Stimulated activated CD8-positive, alpha-beta memory T cell treated with anti-CD3 and anti-CD28 coated beads, Interleukin-4, amount 100 ng/mL, for 1 hour (primary cell): Measurements from ENCODE around the gene DMBT1.

Experiments used
- DNase-seq, 2 donors: peaks; one replicate each; pipeline ENCODE4 v3.0.0-alpha.2; 2020; ENCODE audit warnings: low read depth in 2 of 2, low spot score in 1 of 2

The DMBT1 gene

DNA sequence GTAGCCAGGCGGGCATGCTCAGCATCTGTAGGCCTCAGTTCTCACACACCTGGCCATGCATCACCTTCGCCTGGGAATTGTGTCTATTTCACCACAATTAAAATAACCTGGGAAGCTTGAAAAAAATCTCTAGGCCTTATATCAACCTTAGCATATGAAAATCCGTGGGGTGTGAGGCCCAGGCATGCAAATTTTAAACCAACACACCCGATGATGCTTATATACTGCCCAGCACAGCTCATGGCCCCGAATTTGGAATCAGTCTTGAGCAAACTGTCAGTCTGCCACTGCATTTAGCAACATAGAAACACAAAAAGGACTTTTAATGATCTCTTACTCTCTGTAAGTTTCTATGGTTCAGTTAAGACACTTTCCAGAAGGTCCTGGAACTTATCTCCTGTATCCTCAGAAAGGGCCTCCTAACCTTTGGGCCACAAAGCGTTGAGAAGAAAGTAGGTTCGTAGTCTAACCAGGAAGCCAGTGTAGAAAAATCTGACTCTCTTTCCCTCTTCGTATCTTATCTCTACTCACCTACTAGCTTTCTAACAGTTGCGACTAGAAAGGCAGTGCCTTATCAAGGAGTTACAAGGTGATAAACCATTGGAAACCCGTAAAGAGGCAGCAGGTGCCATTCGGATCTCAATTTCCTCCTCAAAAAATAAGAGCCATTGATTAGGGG is 12.0 kb upstream of the DMBT1 start:
- DNase-seq = no peak

DNA sequence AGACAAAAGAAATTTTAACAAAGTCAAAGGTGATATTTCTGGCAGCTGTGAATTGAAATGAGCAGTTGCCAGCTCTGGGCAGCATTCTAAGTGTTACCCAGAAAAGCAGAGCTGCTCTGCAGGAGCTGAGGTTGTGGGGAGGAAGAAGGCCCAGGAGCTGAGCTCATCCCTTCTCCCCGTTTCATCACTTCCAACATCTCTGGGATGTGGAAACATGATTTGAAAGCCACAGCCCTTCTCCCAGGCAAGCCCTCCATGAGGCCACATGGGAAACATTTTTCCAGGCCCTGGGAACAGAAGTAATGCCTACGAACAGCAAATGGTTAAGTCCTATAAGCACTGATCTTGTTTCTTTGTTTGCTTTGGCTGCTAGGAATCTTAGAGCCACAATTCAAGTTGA is 10.9 kb upstream of the DMBT1 start:
- no peak for DNase-seq

DNA sequence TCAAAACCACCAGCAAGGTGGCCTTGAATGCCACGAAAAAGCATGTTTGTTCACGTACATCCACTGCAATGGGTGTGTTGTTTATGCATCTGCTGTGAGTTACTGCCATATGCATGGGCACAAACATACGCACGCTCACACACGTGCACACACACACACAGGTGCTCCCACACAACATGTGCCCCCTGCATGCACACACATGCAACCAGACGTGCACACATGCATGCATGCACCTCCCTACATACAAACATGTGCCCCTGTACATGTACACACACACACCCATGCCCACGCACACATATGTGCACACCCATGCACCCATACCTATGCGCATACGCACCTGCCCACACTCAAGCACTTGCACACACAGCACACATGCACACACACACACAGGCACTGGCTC is 10.1 kb upstream of the DMBT1 start:
- DNase-seq = no peak

DNA sequence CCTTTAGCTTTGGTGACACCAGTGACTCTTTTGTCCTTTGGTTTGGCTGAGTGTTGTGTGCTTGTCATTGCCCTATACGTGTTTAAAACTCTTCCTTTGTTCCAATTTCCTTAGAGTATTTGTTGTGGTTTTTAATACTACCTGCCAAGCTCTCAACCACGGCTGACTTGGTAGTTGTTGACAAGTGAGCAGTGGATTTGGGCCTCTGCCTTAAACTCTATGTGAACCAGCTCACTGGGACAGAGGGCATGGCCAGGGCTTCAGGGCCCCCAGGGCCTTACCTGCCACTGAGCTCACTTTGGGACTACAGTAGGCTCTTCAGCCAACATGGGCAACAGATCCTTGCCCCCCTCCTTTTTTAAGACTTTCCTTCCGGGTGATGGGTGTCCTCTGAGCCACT is 9.6 kb upstream of the DMBT1 start:
- no peak for DNase-seq

DNA sequence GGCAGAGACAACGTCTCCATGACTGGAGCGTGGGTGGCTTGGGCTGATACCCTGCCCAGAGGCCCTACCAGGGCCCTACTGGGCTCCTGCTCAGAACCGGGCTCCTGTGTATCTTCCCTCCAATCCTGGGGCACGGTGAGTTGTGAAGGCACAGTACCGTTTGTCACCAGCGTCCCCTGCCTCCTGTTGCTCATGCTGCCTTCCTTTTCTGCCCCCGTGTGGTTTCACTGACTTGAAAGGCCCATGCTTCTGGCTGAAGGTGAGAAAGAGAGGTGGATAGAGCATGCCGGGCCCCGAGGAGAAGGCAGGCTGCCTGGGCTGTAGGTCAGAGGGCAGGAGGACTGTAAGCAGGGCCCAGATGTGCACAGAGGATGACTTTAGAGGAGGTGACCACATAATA is 9.1 kb upstream of the DMBT1 start:
- DNase-seq = peak in 1 of 2 donors; percentile 19

DNA sequence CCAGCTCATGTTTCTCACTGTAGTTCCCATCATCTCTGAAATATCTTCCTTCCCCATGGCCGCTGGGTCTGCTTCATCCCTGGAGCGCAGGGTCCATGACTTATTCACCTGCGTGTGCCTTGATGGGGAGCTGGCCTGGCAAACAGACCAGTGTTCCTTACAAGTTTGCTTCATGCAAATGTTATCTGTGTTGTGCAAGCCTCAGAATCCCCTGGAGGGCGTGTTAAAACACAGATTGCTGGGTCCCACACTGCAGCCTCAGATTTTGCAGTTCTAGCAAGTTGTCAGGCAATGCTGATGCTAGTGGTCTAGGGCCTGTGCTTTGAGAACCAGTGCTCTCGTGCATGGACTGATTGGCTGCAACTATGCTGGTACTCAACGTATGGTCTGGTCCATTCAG is 7.2 kb upstream of the DMBT1 start:
- DNase-seq = no peak

DNA sequence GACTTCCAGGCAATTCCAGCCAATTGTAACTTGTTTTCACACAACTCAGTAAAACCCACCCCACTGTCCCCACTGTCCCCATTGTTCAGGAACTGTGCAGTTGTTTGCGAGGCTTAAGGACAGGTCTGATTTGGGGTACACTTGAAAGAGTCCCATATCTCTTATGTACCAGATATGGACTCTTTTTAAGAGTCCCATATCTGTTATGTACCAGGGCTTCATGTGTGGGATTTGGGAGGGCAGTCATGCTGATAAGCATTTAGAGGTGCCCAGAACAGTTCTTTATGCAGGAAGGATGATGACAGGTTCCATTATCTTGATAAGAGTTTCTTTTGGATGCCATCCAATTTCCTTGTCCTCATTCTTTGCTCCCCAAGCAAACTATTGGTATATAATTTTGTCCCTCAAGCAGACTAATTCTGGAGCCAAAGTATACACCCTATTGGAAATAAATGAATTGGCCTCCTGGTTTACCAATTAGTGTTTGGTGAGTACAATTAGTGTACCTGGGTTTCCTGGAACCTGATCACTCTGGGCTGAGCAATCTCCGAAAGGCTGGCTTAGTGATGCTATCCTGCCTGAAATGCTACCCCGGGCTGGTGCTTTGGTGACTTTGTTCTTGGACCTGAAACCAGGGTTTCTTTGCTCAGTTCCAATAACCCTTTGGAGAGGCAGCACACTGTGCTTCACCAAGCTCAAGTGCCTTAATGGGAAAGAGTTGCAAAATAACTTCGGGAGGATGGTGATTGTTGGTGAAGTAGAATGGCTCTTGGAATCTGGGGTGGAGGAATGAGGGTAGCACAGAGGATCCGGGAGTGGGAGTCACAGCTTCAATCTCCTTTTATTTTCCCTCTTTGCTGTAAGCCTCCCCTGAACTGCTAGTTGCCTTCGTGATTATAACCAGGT is 6.2 kb upstream of the DMBT1 start:
- DNase-seq = no peak

DNA sequence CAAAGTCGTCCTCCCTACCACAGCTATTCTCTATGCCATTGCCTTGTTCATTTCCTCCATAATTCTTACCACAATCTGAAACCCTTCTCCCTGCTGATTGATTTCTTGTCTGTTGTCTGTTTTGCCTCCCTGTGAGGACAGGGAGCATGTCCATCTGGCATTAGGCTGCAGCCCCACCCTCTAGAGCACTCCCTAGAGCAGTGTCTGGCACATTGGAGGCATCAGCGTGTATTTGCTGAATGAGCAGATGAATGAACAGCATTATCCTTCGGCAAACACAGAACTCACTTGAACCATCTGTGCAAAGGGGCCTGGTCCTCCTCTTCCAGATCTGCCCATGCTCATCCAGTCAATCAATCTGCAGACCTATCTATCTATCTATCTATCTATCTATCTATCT is 5.1 kb upstream of the DMBT1 start:
- no peak for DNase-seq

DNA sequence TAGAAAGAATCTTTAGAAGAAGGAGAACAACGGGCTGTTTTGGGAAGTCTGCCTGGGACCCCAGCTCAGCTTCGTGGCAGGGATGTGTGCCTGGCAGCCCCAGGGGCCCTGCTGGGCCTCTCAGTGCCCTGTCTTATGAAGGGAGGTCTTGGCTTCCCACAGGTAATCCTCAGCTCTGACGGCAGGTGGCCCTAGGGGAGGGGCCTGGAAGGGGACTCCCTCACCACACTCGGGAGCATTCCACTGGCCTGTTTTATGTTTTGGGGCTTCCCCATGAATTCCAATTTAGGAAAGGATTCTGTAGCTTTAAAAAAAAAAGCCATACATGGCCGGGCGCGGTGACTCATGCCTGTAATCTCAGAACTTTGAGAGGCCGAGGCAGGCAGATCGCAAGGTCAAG is 3.0 kb upstream of the DMBT1 start:
- no peak for DNase-seq

DNA sequence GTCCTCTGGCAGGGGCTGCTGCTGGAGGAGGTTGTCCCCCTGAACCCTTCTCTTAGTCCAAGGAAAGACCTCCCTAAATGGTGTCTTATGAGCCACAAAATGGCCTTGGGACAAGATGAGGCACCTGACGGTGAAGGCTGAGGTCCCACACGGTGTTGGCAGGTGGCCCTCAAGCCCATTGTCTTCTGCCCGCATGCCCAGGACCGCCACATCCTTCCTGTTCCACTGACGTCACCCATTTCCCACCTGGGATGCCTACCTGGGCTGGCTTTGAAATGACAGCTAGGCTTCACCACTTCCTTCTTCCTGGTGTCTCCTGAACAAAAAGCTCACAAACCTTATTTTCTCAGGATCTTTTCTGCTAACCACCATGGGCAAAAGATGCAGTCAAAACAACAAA is 2.1 kb upstream of the DMBT1 start:
- DNase-seq = no peak

DNA sequence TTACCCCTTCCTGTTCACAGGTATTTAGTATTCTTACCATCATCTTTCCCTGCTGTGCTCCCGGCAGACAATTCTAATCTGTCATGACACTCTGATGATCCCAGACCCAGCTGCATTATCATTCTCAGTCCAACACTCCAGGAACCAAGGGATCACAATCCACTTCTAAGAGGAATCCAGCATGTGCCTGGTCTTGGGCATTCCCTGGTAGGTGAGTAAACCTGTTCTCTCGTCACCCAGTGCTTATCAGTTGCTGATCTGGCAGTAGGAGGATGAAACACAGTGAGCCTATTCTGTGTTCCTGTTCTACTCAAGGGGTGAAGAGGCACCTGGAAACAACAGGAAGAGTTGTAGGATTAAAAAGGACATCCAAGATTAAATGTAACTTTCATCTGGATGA is 1.3 kb upstream of the DMBT1 start:
- DNase-seq = no peak

DNA sequence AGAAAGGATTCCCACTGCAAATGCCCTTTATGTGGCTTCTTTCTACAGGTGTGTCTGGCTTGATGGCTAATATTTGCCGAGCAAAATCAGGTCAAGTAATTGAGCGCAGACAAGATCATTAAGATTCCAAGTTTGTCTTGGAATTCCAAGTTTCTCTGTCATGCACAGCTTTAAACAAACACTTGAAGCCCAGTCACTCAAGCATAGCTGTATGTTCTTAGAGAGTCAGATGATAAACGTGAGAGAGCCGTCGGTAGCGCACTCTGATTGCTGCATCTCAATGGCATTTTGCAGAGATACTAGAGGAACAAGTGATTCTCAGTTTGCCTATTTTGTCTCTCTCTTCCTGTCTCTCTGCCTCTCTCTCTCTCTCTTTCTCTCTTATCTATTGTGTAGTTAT is 658 bp downstream of the DMBT1 start:
- no peak for DNase-seq

DNA sequence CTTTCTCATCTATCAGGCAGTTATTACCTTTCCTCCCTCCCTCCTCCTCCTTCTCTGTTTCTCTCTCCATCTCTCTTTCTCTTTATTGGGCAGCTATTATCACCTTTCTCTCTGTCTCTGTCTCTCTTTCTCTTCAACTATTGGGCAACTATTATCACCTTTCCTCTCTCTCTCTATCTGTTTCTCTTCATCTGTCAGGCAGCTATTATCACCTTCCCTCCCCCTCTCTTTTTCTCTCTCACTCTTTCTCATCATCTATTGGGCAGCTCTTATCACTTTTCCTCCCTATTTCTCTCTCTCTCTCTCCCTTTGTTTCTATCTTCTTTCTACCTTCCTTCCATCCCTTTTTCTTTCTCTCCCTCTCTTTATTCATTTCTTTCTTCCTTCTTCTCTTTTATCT is 1.2 kb downstream of the DMBT1 start:
- DNase-seq = no peak

DNA sequence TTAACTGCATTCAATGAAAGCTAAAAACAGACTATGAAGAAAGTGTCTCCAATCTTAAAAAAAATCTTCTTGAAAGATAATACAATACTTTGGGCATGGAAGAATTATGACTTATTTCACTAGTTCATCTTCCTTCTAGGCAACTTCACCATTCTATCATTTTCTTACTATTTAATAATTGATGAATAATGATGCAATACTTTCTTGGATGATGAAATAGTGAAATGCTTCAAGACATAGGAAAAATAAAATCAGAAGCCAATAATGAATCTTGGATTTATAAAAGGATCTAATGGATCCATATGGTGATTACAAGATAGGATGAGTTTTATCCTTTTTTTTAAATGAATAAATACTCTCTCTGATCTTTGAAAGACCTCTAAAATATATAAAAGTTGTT is 4.4 kb downstream of the DMBT1 start:
- no peak for DNase-seq

DNA sequence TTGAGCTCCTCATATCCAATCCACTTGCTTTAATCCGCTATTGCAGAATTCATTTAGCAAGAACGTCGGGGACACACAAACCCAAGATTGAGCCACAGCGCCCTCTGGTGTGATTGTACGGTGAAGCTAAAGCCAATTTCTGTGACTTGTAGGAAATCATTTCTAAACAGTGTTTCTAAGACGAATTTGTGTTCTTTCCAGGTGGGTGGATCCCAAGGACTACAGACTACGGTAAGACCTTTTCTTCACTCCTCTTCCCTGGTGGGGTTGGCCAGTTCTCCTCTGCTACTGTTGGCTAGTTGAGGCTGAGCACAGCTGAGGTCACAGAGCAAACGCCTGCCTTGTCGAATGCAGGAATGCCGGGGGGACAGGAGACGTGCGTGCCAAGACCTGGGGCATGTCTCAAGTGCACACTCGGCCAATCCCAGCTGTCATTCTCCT is 5.2 kb downstream of the DMBT1 start:
- peak; percentile 44 to 61 for DNase-seq

DNA sequence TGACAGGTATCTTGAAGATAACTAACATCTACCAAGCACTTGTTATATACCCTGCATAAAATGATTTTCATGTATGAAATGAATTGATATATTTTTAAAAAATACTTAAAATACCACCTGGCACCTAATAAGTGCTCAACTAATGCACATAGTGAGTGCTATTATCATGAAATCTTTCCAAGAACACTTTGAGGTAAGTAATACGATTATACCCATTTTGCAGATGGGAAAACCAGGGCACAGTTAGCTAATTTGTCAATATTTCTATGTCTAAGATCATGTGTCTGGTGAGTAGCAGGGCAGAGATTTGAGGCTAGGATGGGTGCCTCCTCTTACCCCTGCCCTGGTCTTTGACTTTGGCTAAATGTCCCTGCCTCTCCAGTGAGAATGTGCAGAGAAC is 6.1 kb downstream of the DMBT1 start:
- no peak for DNase-seq

DNA sequence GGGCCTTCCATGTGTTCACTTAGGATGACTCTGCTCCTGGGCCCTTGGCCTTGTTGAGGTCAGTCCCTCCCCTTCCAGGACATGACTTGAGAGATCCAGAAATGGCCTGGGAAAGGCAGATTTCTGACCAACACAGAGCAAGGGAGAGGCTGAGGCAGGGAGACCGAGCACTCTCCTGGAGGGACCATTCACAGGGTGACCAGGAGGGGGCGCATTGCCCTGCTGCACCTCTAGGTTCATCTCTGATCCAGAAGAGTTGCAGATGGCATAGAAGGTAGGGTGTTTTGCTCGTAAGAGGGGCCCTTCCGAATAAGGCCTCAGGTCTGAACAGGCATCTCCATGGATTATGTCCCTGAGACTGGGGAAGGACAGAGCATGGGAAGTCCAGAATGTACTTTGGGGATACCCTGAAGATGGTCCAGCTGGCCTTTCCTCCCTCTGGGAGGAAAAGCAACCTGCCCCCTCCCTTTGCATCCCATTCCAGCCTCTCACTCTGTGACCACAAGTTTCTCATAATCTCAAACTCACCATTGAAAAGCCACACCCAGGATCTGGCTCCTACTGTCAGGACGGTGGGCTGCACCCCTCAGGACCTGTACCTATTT is 6.6 kb downstream of the DMBT1 start:
- no peak for DNase-seq

DNA sequence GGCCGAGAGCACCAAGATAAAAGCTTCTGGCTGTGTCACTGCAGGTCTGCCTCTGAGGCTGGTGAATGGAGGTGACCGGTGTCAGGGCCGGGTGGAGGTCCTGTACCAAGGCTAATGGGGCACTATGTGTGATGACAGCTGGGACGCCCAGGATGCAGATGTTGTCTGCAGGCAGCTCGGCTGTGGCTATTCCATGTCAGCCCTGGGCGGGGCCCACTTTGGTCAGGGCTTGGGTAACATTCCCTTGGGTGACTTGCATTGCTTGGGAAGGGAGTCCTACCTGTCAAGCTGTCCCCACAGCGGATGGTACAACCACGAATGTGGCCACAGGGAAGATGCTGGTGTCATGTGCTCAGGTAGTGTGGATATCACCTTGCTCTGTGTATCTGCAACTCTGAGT is 8.0 kb downstream of the DMBT1 start:
- no peak for DNase-seq

DNA sequence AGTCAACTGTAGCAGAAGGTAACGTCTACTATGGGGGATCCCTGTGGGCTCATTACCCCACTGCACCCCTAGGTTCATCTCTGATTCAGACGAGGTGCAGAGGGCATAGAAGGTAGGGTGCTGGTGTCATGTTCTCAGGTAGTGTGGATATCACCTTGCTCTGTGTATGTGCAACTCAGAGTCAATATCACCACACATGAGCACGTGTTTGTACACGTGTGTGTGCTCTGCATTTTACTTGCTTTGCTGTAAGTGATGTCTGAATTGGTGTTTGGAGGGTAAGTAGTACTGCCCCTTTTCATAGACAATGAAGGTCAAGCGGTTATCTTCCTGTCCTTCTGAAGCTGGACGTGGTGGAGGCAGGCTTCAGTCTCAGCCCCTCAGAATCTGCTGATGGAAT is 10.4 kb downstream of the DMBT1 start:
- no peak for DNase-seq

DNA sequence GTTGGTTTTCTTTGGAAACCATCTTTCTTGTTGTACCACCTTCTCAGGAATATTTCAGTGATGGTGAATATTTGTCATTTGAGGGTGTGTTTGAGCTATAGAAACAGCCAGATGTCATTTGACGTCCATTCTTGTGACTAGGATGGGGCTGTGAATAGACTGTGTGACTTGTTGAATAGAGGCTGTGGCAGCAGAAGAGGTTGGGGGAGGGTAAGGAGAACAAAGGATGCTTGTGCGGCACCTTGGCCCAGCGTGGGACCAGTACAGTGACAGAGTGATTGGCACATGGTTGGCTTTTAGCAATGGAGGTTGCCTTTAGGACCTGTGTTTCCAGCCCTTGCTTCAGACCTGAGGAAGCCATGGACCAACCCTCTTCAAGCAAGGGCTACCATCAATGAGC is 11.3 kb downstream of the DMBT1 start:
- no peak for DNase-seq

DNA sequence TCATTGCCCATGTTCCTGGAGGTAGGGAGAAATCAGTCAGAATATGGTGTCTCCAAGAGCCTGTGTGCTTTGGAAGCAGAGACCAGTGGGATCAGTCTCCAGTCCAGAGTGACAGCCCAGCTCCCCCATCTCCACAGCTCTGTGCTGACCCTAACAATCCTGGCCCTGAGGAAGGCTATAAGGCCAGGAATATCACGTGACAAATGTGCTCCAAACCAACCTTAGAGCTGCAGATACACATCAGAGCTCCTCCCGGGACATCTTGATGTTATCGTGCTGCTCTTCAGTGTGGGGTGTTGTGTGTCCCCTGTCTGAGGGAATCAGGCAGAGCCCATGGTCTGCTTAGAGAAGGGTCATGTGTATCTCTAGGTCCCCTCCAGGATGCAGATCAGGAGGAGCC is 15.2 kb downstream of the DMBT1 start:
- DNase-seq = no peak

DNA sequence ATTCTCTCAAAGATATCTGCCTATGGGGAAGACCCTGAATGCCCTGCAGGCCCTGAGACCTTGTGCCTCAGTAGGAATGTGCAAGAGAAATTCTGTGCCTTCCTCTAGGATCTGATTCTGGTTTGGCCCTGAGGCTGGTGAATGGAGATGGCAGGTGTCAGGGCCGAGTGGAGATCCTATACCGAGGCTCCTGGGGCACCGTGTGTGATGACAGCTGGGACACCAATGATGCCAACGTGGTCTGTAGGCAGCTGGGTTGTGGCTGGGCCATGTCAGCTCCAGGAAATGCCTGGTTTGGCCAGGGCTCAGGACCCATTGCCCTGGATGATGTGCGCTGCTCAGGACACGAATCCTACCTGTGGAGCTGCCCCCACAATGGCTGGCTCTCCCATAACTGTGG is 15.7 kb downstream of the DMBT1 start:
- no peak for DNase-seq
